H9 (cell line): ENCODE results near the gene VAV3. TPM values are rescaled to one million over a fixed set of nuclear protein-coding genes. Genes with fewer than 3 reads are reported as not detected.

Experiments used
- DNase-seq: peaks from one replicate; pipeline ENCODE4 v3.0.0-alpha.2; 2017
- H2AFZ ChIP-seq: one replicate; pipeline ENCODE4 v1.6.1; 2013; ENCODE audit warnings: mild to moderate bottlenecking, low read length, control low read depth, moderate library complexity
- H2AK5ac ChIP-seq: 2 replicates; pipeline ENCODE4 v1.6.1; 2013; ENCODE audit warnings: low read length, control low read depth, mixed read lengths; ENCODE audit not compliant: insufficient read length
- H2BK120ac ChIP-seq: one replicate; pipeline ENCODE4 v1.6.1; 2013; ENCODE audit warnings: low read depth, mild to moderate bottlenecking, low read length, control low read depth, inconsistent platforms; ENCODE audit not compliant: poor library complexity, severe bottlenecking
- H2BK12ac ChIP-seq: 2 replicates; pipeline ENCODE4 v1.6.1; 2013; ENCODE audit warnings: low read length, control low read depth, mixed read lengths, low read depth; ENCODE audit not compliant: insufficient read length
- H2BK15ac ChIP-seq: 2 replicates; pipeline ENCODE4 v1.6.1; 2013; ENCODE audit warnings: low read depth, low read length, control low read depth
- H2BK20ac ChIP-seq: one replicate; pipeline ENCODE4 v1.6.1; 2013; ENCODE audit warnings: low read depth, mild to moderate bottlenecking, low read length, control low read depth, inconsistent platforms; ENCODE audit not compliant: poor library complexity, severe bottlenecking
- H2BK5ac ChIP-seq: 2 replicates; pipeline ENCODE4 v1.6.1; 2013; ENCODE audit warnings: low read length, control low read depth, mixed read lengths; ENCODE audit not compliant: insufficient read length
- H3K14ac ChIP-seq: 2 replicates; pipeline ENCODE4 v1.6.1; 2013; ENCODE audit warnings: low read length, control low read depth; ENCODE audit not compliant: insufficient read depth
- H3K18ac ChIP-seq: 2 replicates; pipeline ENCODE4 v1.6.1; 2013; ENCODE audit warnings: low read depth, mild to moderate bottlenecking, mixed read lengths, low read length, control low read depth; ENCODE audit not compliant: insufficient read length
- H3K23ac ChIP-seq: 2 replicates; pipeline ENCODE4 v1.6.1; 2013; ENCODE audit warnings: low read length, control low read depth, mixed read lengths, low read depth; ENCODE audit not compliant: insufficient read length
- H3K23me2 ChIP-seq: 2 replicates; pipeline ENCODE4 v1.6.1; 2013; ENCODE audit warnings: low read depth, mild to moderate bottlenecking, mixed read lengths, low read length, control low read depth; ENCODE audit not compliant: insufficient read length, poor library complexity, severe bottlenecking
- H3K27ac ChIP-seq: 2 replicates; pipeline ENCODE4 v1.5.1; 2013; ENCODE audit warnings: low read length, control low read depth, mixed read lengths, low read depth; ENCODE audit not compliant: insufficient read length
- H3K27me3 ChIP-seq: 2 replicates; pipeline ENCODE4 v1.6.1; 2013; ENCODE audit warnings: low read length, control low read depth, inconsistent platforms; ENCODE audit not compliant: insufficient read depth
- H3K4ac ChIP-seq: 2 replicates; pipeline ENCODE4 v1.6.1; 2013; ENCODE audit warnings: low read depth, mild to moderate bottlenecking, control low read depth, inconsistent platforms, low read length, moderate library complexity
- H3K4me1 ChIP-seq: 2 replicates; pipeline ENCODE4 v1.6.1; 2013; ENCODE audit warnings: low read length, control low read depth, inconsistent platforms; ENCODE audit not compliant: insufficient read depth
- H3K4me2 ChIP-seq: 2 replicates; pipeline ENCODE4 v1.6.1; 2013; ENCODE audit warnings: low read length, control low read depth, mixed read lengths; ENCODE audit not compliant: insufficient read length, insufficient read depth
- H3K56ac ChIP-seq: 2 replicates; pipeline ENCODE4 v1.6.1; 2013; ENCODE audit warnings: low read depth, mild to moderate bottlenecking, mixed read lengths, low read length, control low read depth; ENCODE audit not compliant: insufficient read length
- H3K79me1 ChIP-seq: 2 replicates; pipeline ENCODE4 v1.6.1; 2013; ENCODE audit warnings: low read depth, mild to moderate bottlenecking, moderate library complexity, low read length, control low read depth, inconsistent platforms; ENCODE audit not compliant: insufficient read depth, poor library complexity, severe bottlenecking
- H3K79me2 ChIP-seq: 2 replicates; pipeline ENCODE4 v1.6.1; 2013; ENCODE audit warnings: low read length, control low read depth, inconsistent platforms; ENCODE audit not compliant: insufficient read depth
- H3K9ac ChIP-seq: 2 replicates; pipeline ENCODE4 v1.6.1; 2013; ENCODE audit warnings: low read length, control low read depth, mixed read lengths; ENCODE audit not compliant: insufficient read length; ENCODE audit errors: extremely low read depth
- H3K9me3 ChIP-seq: one replicate; pipeline ENCODE4 v1.6.1; 2013; ENCODE audit warnings: low read depth, low read length, inconsistent platforms; ENCODE audit not compliant: control insufficient read depth
- H3T11ph ChIP-seq: one replicate; pipeline ENCODE4 v1.6.1; 2013; ENCODE audit warnings: mild to moderate bottlenecking, low read length, control low read depth, inconsistent platforms
- H4K20me1 ChIP-seq: one replicate; pipeline ENCODE4 v1.6.1; 2013; ENCODE audit not compliant: control insufficient read depth, insufficient read length, insufficient read depth
- H4K5ac ChIP-seq: 2 replicates; pipeline ENCODE4 v1.6.1; 2013; ENCODE audit warnings: low read depth, mild to moderate bottlenecking, mixed read lengths, low read length, control low read depth; ENCODE audit not compliant: insufficient read length
- H4K8ac ChIP-seq: replicated peaks from 2 replicates; pipeline ENCODE4 v1.6.1; 2013; ENCODE audit warnings: low read length, control low read depth, mixed read lengths, low read depth; ENCODE audit not compliant: insufficient read length
- H4K91ac ChIP-seq: 2 replicates; pipeline ENCODE4 v1.6.1; 2013; ENCODE audit warnings: low read depth, mild to moderate bottlenecking, moderate library complexity, mixed read lengths, low read length, control low read depth; ENCODE audit not compliant: insufficient read length
- H3K27ac Mint-ChIP-seq, 3 experiments: 2 replicates in 2 of 3; 3 replicates in 1 of 3; pipeline ENCODE4 v1.8.0; 2020 to 2021; ENCODE audit warnings: mixed read lengths in 3 of 3, mild to moderate bottlenecking in 1 of 3, moderate library complexity in 1 of 3
- H3K27me3 Mint-ChIP-seq: 2 replicates; pipeline ENCODE4 v1.8.0; 2021; ENCODE audit warnings: low read depth, mild to moderate bottlenecking, moderate library complexity, mixed read lengths
- H3K36me3 Mint-ChIP-seq, 3 experiments: 2 replicates in 2 of 3; 3 replicates in 1 of 3; pipeline ENCODE4 v1.8.0; 2020 to 2021; ENCODE audit warnings: low read depth in 3 of 3, mixed read lengths in 3 of 3; ENCODE audit not compliant: insufficient read depth in 1 of 3
- H3K4me1 Mint-ChIP-seq, 2 experiments: 2 replicates each; pipeline ENCODE4 v1.8.0; 2020; ENCODE audit warnings: mixed read lengths in 2 of 2
- H3K4me3 Mint-ChIP-seq, 2 experiments: 2 replicates in 1 of 2; 3 replicates in 1 of 2; pipeline ENCODE4 v1.8.0; 2020 to 2021; ENCODE audit warnings: mild to moderate bottlenecking in 2 of 2, mixed read lengths in 2 of 2, moderate library complexity in 1 of 2
- H3K9me3 Mint-ChIP-seq, 2 experiments: 2 replicates in 1 of 2; 3 replicates in 1 of 2; pipeline ENCODE4 v1.8.0; 2020; ENCODE audit warnings: mild to moderate bottlenecking in 2 of 2, mixed read lengths in 2 of 2, moderate library complexity in 1 of 2
- CTCF ChIP-seq: fragments of 200-600 bp; sonication (generic); conservative IDR thresholded peaks from 3 replicates; pipeline ENCODE4 v1.8.0; 2021; ENCODE audit warnings: antibody characterized with exemption, mild to moderate bottlenecking
- WGBS: extraction: QIAGEN DNeasy Blood & Tissue Kit; methylation state at CpG from one replicate; pipeline ENCODE4 v1.1.7; 2013; ENCODE audit warnings: missing lambda C conversion rate, low lambda C conversion rate, mixed read lengths; ENCODE audit not compliant: insufficient read length; ENCODE audit errors: extremely low coverage; 5-methylcytosine and 5-hydroxymethylcytosine counted together
- total RNA-seq: library from RNA; stranded (reverse); gene quantifications from 2 replicates; pipeline ENCODE4 v1.2.1, GENCODE V29; 2021

The VAV3 gene
- total RNA-seq, 1 experiment from 2014 or later, result 5.1 TPM

GRCh38 chr1:107526524-107527198 is 438.3 kb downstream of the VAV3 start:
- Histone ChIP-seq H2BK15ac (no peak overlapping the region), H3K23ac (no peak overlapping the region), H3K4me2 (no peak overlapping the region), H2BK12ac (no peak overlapping the region), H2BK20ac (no peak overlapping the region), H3K14ac (no peak overlapping the region), H3K56ac (no peak overlapping the region), H2BK120ac (no peak overlapping the region), H3K9me3 (no peaks in the 10 kb centered on the region), H3K27me3 (no peaks in the 10 kb centered on the region), H4K8ac (no peak overlapping the region), H4K20me1 (no peaks in the 10 kb centered on the region), H2AFZ (no peak overlapping the region), H3K9ac (no peak overlapping the region), H3K4ac (no peak overlapping the region), H3K18ac (no peak overlapping the region), H4K91ac (no peak overlapping the region), H3K23me2 (no peaks in the 10 kb centered on the region), H3K27ac (no peak overlapping the region), H3K79me2 (no peaks in the 10 kb centered on the region), H3T11ph (no peak overlapping the region), H4K5ac (no peak overlapping the region), H3K4me1 (no peaks in the 10 kb centered on the region), H2BK5ac (no peak overlapping the region), H2AK5ac (no peak overlapping the region), H3K79me1 (no peaks in the 10 kb centered on the region)
- H3K4me3 Mint-ChIP-seq, result no peak overlapping the region
- WGBS, result no CpG with 5 or more reads among the region's 2 CpGs
- no peak overlapping the region for H3K27ac Mint-ChIP-seq
- DNase-seq, result no peak
- peaks cover 42 to 51% of the 10 kb centered on the region in 2 experiments for H3K4me1 Mint-ChIP-seq
- no peaks in the 10 kb centered on the region for H3K9me3 Mint-ChIP-seq
- H3K27me3 Mint-ChIP-seq, result no peaks in the 10 kb centered on the region
- no peaks in the 10 kb centered on the region for H3K36me3 Mint-ChIP-seq
- no peak for TF ChIP-seq CTCF
